A673 (cell line): ENCODE measurements around the gene MAPK8. TPM values are rescaled to one million over a fixed set of nuclear protein-coding genes. Genes with fewer than 3 reads are reported as not detected.

ENCODE experiments used
- BruUV-seq: library from RNA; stranded (reverse); fragments of 400-500 nt; replicated peaks from 2 replicates; lab custom pipeline; 2021; lab: Mats Ljungman, UMichigan
- CTCF ChIA-PET: fragments of 300-600 bp; sonication (Branson Sonifier 250); formaldehyde crosslinking; loops from one replicate; lab custom pipeline; 2022; ENCODE audit warnings: antibody characterized with exemption; lab: Charles Lee
- POLR2A ChIA-PET: fragments of 300-600 bp; sonication (Branson Sonifier 250); formaldehyde crosslinking; loops from one replicate; lab custom pipeline; 2022; ENCODE audit warnings: antibody characterized with exemption; ENCODE audit not compliant: low non-redundant PET; lab: Charles Lee
- DNase-seq: peaks from one replicate; pipeline ENCODE4 v3.0.0-alpha.2; 2015; ENCODE audit warnings: low spot score
- H3K27ac ChIP-seq: fragments of 200-600 bp; sonication (generic); 2 replicates; pipeline ENCODE4 v1.5.1; 2016; ENCODE audit warnings: mixed run types, low read depth, mild to moderate bottlenecking, mixed read lengths, antibody characterized with exemption, low read length; ENCODE audit not compliant: poor library complexity, severe bottlenecking
- H3K27me3 ChIP-seq: fragments of 200-600 bp; sonication (generic); replicated peaks from 2 replicates; pipeline ENCODE4 v1.6.1; 2017; ENCODE audit warnings: mixed run types, low read depth, mild to moderate bottlenecking, mixed read lengths, antibody characterized with exemption, low read length; ENCODE audit not compliant: insufficient read depth, poor library complexity
- H3K36me3 ChIP-seq: fragments of 200-600 bp; sonication (generic); 2 replicates; pipeline ENCODE4 v1.6.1; 2016; ENCODE audit warnings: mixed run types, mild to moderate bottlenecking, mixed read lengths, antibody characterized with exemption, low read length; ENCODE audit not compliant: insufficient read depth, poor library complexity, severe bottlenecking
- H3K4me1 ChIP-seq: fragments of 200-600 bp; sonication (generic); 2 replicates; pipeline ENCODE4 v1.6.1; 2017; ENCODE audit warnings: mixed run types, mild to moderate bottlenecking, mixed read lengths, antibody characterized with exemption, low read length; ENCODE audit not compliant: insufficient read depth, poor library complexity, severe bottlenecking
- H3K4me3 ChIP-seq: fragments of 200-600 bp; sonication (generic); 2 replicates; pipeline ENCODE4 v1.5.1; 2016; ENCODE audit warnings: low read depth, mixed run types, mild to moderate bottlenecking, mixed read lengths, low read length; ENCODE audit not compliant: poor library complexity, severe bottlenecking
- H3K9me3 ChIP-seq: fragments of 200-600 bp; sonication (generic); 2 replicates; pipeline ENCODE4 v1.6.1; 2016; ENCODE audit warnings: mixed run types, low read depth, mild to moderate bottlenecking, mixed read lengths, antibody characterized with exemption, low read length; ENCODE audit not compliant: poor library complexity, severe bottlenecking
- CTCF ChIP-seq: fragments of 300-800, 200-600 bp; sonication (generic); conservative IDR thresholded peaks from 2 replicates; pipeline ENCODE4 v1.5.1; 2017; ENCODE audit warnings: low read depth, mild to moderate bottlenecking, antibody characterized with exemption, low read length, moderate library complexity, mixed read lengths
- EZH2 ChIP-seq: fragments of 200-600 bp; sonication (generic); IDR thresholded peaks from 2 replicates; pipeline ENCODE4 v1.6.1; 2017; ENCODE audit warnings: borderline replicate concordance, low read depth, mild to moderate bottlenecking, mixed read lengths, antibody characterized with exemption, low read length; ENCODE audit not compliant: poor library complexity, severe bottlenecking
- intact Hi-C: fragments of 100-400 bp; cut with micrococcal nuclease; formaldehyde crosslinking; loops from one replicate; pipeline ENCODE4 v1.10.0; 2022; ENCODE audit not compliant: unreplicated experiment
- total RNA-seq: library from RNA; stranded (reverse); gene quantifications from 2 replicates; pipeline ENCODE4 v1.2.3, GENCODE V29; 2021

The MAPK8 gene
- total RNA-seq, 1 experiment from 2014 or later: 52.0 TPM

GRCh38 chr10:48390558-48390871, 84.0 kb downstream of the MAPK8 start:
- no peaks in the 10 kb centered on the region for H3K9me3 ChIP-seq
- no peak overlapping the region for H3K4me3 ChIP-seq
- no peaks in the 10 kb centered on the region for H3K36me3 ChIP-seq
- ChIA-PET CTCF (no interaction called here), POLR2A (no interaction called here)
- TF ChIP-seq CTCF (no peak), EZH2 (no peak)
- no peak for DNase-seq
- intact Hi-C loops: no loop called here
- peaks cover 13% of the 10 kb centered on the region for H3K4me1 ChIP-seq
- BruUV-seq: no TSS peak
- H3K27ac ChIP-seq: no peak overlapping the region
- no peaks in the 10 kb centered on the region for H3K27me3 ChIP-seq

GRCh38 chr10:48390933-48391845, 84.7 kb downstream of the MAPK8 start:
- Histone ChIP-seq H3K4me1 (peaks cover 11% of the 10 kb centered on the region), H3K9me3 (no peaks in the 10 kb centered on the region), H3K36me3 (no peaks in the 10 kb centered on the region), H3K27ac (no peak overlapping the region), H3K27me3 (no peaks in the 10 kb centered on the region), H3K4me3 (no peak overlapping the region)
- no TSS peak for BruUV-seq
- CTCF ChIA-PET: interaction anchor here (0.7 kb wide), 1 partner anchor 85 kb away, joined by 3 read pairs; no protein-coding TSS in a partner anchor
- TF ChIP-seq CTCF (no peak), EZH2 (no peak)
- intact Hi-C loops: no loop called here
- peak; percentile 71 for DNase-seq
- POLR2A ChIA-PET: no interaction called here

- CTCF ChIA-PET: no interaction called here
- BruUV-seq: no TSS peak
- Histone ChIP-seq H3K27me3 (no peaks in the 10 kb centered on the region), H3K27ac (no peak overlapping the region), H3K4me3 (no peak overlapping the region), H3K9me3 (no peaks in the 10 kb centered on the region), H3K4me1 (peaks cover 11% of the 10 kb centered on the region), H3K36me3 (no peaks in the 10 kb centered on the region)
- no peak for DNase-seq
- intact Hi-C loops: no loop called here
- POLR2A ChIA-PET: no interaction called here
- TF ChIP-seq EZH2 (no peak), CTCF (no peak)
Observed at GRCh38 chr10:48391994-48392393, 85.5 kb downstream of the MAPK8 start.
